ENCODE measurements around the gene RPLP1. TPM values are rescaled to one million over a fixed set of nuclear protein-coding genes. Genes with fewer than 3 reads are reported as not detected.

Gene RPLP1
- total RNA-seq, 3 donors from 2014 or later (not counting 1 experiment from before 2014, with no cell fraction given): 895 to 1,167 (median 974) TPM

- Mint-ChIP-seq H3K4me1 (no peaks in the 10 kb centered on the region), H3K27me3 (ENCODE audit: low read depth in 2 of 2) (no peaks in the 10 kb centered on the region), H3K9me3 (no peaks in the 10 kb centered on the region), H3K4me3 (no peak overlapping the region), H3K27ac (no peak overlapping the region), H3K36me3 (no peaks in the 10 kb centered on the region)
- DNase-seq: no peak
- intact Hi-C loops (cut with micrococcal nuclease): no loop called here
- WGBS (ENCODE audit: insufficient coverage): 100% methylated on average over 3 of the region's 4 CpGs
- H3K4me1 ChIP-seq (ENCODE audit: control insufficient read depth, insufficient read depth, low read length): no peaks in the 10 kb centered on the region
- no peak for TF ChIP-seq CTCF (IDR thresholded peaks at IDR 0.05)
- no peak overlapping the region for H3K4me3 ChIP-seq (ENCODE audit: low read length)
- no peak for ATAC-seq
- H3K27me3 ChIP-seq (ENCODE audit: control insufficient read depth, insufficient read depth, low read length): no peaks in the 10 kb centered on the region
- no peak overlapping the region for H3K27ac ChIP-seq (ENCODE audit: low read length)
- H3K9me3 ChIP-seq (ENCODE audit: control insufficient read depth, insufficient read depth, low read length): no peaks in the 10 kb centered on the region
- no peaks in the 10 kb centered on the region for H3K36me3 ChIP-seq (ENCODE audit: control insufficient read depth, insufficient read depth, low read length)
These were observed 15.7 kb upstream of the RPLP1 start for GRCh38 chr15:69436951-69437350.

- H3K27me3 Mint-ChIP-seq (ENCODE audit: low read depth in 2 of 2): no peaks in the 10 kb centered on the region
- H3K27ac Mint-ChIP-seq: no peak overlapping the region
- H3K4me3 ChIP-seq (ENCODE audit: low read length): no peak overlapping the region
- intact Hi-C loops (cut with micrococcal nuclease): no loop called here
- ATAC-seq (no peak), DNase-seq (no peak)
- H3K36me3 Mint-ChIP-seq: no peaks in the 10 kb centered on the region
- no peak for TF ChIP-seq CTCF (IDR thresholded peaks at IDR 0.05)
- H3K4me1 Mint-ChIP-seq: peaks cover 5 to 6% of the 10 kb centered on the region in 2 donors
- no peaks in the 10 kb centered on the region for H3K36me3 ChIP-seq (ENCODE audit: control insufficient read depth, insufficient read depth, low read length)
- no peak overlapping the region for H3K27ac ChIP-seq (ENCODE audit: low read length)
- H3K9me3 ChIP-seq (ENCODE audit: control insufficient read depth, insufficient read depth, low read length): no peaks in the 10 kb centered on the region
- H3K4me1 ChIP-seq (ENCODE audit: control insufficient read depth, insufficient read depth, low read length): peaks cover 5% of the 10 kb centered on the region
- WGBS (ENCODE audit: insufficient coverage): 84% methylated on average over 3 of the region's 4 CpGs
- no peaks in the 10 kb centered on the region for H3K9me3 Mint-ChIP-seq
- no peaks in the 10 kb centered on the region for H3K27me3 ChIP-seq (ENCODE audit: control insufficient read depth, insufficient read depth, low read length)
- H3K4me3 Mint-ChIP-seq: no peak overlapping the region
These were observed 13.0 kb upstream of the RPLP1 start for GRCh38 chr15:69439623-69440022.

GRCh38 chr15:69443032-69443611 lies 9.5 kb upstream of the RPLP1 start:
- H3K36me3 ChIP-seq (ENCODE audit: control insufficient read depth, insufficient read depth, low read length): no peaks in the 10 kb centered on the region
- intact Hi-C loops (cut with micrococcal nuclease): no loop called here
- H3K4me1 Mint-ChIP-seq: peaks cover 5 to 6% of the 10 kb centered on the region in 2 donors

More at GRCh38 chr15:69443032-69443611, 9.5 kb upstream of the RPLP1 start:
- ATAC-seq: peak; percentile 54 to 82 (median 64)
- WGBS (ENCODE audit: insufficient coverage): 77% methylated on average over 4 of the region's 5 CpGs
- Histone ChIP-seq H3K27me3 (ENCODE audit: control insufficient read depth, insufficient read depth, low read length) (no peaks in the 10 kb centered on the region), H3K9me3 (ENCODE audit: control insufficient read depth, insufficient read depth, low read length) (no peaks in the 10 kb centered on the region), H3K27ac (ENCODE audit: low read length) (peak overlapping the region; percentile 62), H3K4me1 (ENCODE audit: control insufficient read depth, insufficient read depth, low read length) (peaks cover 5% of the 10 kb centered on the region), H3K4me3 (ENCODE audit: low read length) (no peak overlapping the region)
- Mint-ChIP-seq H3K4me3 (peak overlapping the region; percentile 9), H3K27ac (peak overlapping the region; percentile 69 to 81), H3K27me3 (ENCODE audit: low read depth in 2 of 2) (no peaks in the 10 kb centered on the region), H3K36me3 (no peaks in the 10 kb centered on the region), H3K9me3 (no peaks in the 10 kb centered on the region)
- no peak for TF ChIP-seq CTCF (IDR thresholded peaks at IDR 0.05)
- peak in 1 of 2 donors; percentile 29 for DNase-seq

Data from natural killer cell (primary cell).